Mesenchymal stem cell (in vitro differentiated cells and primary cell): Measurements from ENCODE around the gene TTC21B. TPM values are rescaled to one million over a fixed set of nuclear protein-coding genes. Genes with fewer than 3 reads are reported as not detected.

Experiments used
- DNase-seq: peaks from one replicate; pipeline ENCODE4 v3.0.0-alpha.2; 2013
- H2AFZ ChIP-seq: one replicate; pipeline ENCODE4 v1.6.1; 2013; ENCODE audit warnings: low read depth, mild to moderate bottlenecking, control low read depth, inconsistent platforms, low read length, moderate library complexity
- H2AK5ac ChIP-seq: 2 replicates; pipeline ENCODE4 v1.6.1; 2013; ENCODE audit warnings: low read length, moderate library complexity, mild to moderate bottlenecking, inconsistent platforms; ENCODE audit not compliant: severe bottlenecking
- H2BK120ac ChIP-seq: one replicate; pipeline ENCODE4 v1.6.1; 2013; ENCODE audit warnings: low read depth, mild to moderate bottlenecking, inconsistent platforms, low read length, moderate library complexity
- H2BK12ac ChIP-seq, 2 experiments: one replicate each; pipeline ENCODE4 v1.6.1; 2013; ENCODE audit warnings: inconsistent platforms in 2 of 2, low read length in 2 of 2, mild to moderate bottlenecking in 2 of 2, moderate library complexity in 2 of 2, control low read depth in 1 of 2
- H2BK15ac ChIP-seq: one replicate; pipeline ENCODE4 v1.6.1; 2013; ENCODE audit warnings: mild to moderate bottlenecking, low read depth, inconsistent platforms; ENCODE audit not compliant: poor library complexity, severe bottlenecking
- H2BK5ac ChIP-seq: 2 replicates; pipeline ENCODE4 v1.6.1; 2013; ENCODE audit warnings: low read depth, mild to moderate bottlenecking, low read length, control low read depth, inconsistent platforms; ENCODE audit not compliant: poor library complexity, severe bottlenecking
- H3K14ac ChIP-seq, 2 experiments: one replicate each; pipeline ENCODE4 v1.6.1; 2013; ENCODE audit warnings: inconsistent platforms in 2 of 2, low read length in 2 of 2, control low read depth in 1 of 2, mild to moderate bottlenecking in 1 of 2, moderate library complexity in 1 of 2
- H3K18ac ChIP-seq, 2 experiments: one replicate each; pipeline ENCODE4 v1.6.1; 2013; ENCODE audit warnings: inconsistent platforms in 2 of 2, low read length in 2 of 2, control low read depth in 1 of 2, low read depth in 1 of 2, mild to moderate bottlenecking in 1 of 2
- H3K23ac ChIP-seq, 2 experiments: one replicate each; pipeline ENCODE4 v1.6.1; 2013; ENCODE audit warnings: inconsistent platforms in 2 of 2, low read length in 2 of 2, mild to moderate bottlenecking in 2 of 2, moderate library complexity in 2 of 2, control low read depth in 1 of 2
- H3K27ac ChIP-seq: 2 replicates; pipeline ENCODE4 v1.5.1; 2013; ENCODE audit warnings: mild to moderate bottlenecking, moderate library complexity, low read length, control low read depth, inconsistent platforms; ENCODE audit not compliant: poor library complexity, severe bottlenecking
- H3K27me3 ChIP-seq, 2 experiments: 2 replicates each; pipeline versions ENCODE4 v1.6.1 to v1.7.0; 2013; ENCODE audit warnings: low read length in 2 of 2, mild to moderate bottlenecking in 2 of 2, moderate library complexity in 2 of 2, control low read depth in 1 of 2, inconsistent platforms in 1 of 2; ENCODE audit not compliant: control insufficient read depth in 1 of 2, insufficient read depth in 1 of 2
- H3K36me3 ChIP-seq, 2 experiments: 2 replicates each; pipeline versions ENCODE4 v1.6.1 to v1.7.0; 2013; ENCODE audit warnings: low read length in 2 of 2, control low read depth in 1 of 2, inconsistent platforms in 1 of 2, low read depth in 1 of 2, mild to moderate bottlenecking in 1 of 2; ENCODE audit not compliant: insufficient read depth in 2 of 2, control insufficient read depth in 1 of 2
- H3K4ac ChIP-seq, 2 experiments: one replicate each; pipeline ENCODE4 v1.6.1; 2013; ENCODE audit warnings: inconsistent platforms in 2 of 2, low read length in 2 of 2, mild to moderate bottlenecking in 2 of 2, moderate library complexity in 2 of 2, control low read depth in 1 of 2, low read depth in 1 of 2
- H3K4me1 ChIP-seq: 2 replicates; pipeline ENCODE4 v1.6.1; 2013; ENCODE audit warnings: low read depth, low read length, control low read depth; ENCODE audit not compliant: control insufficient read depth, insufficient read depth
- H3K4me2 ChIP-seq: 2 replicates; pipeline ENCODE4 v1.6.1; 2013; ENCODE audit warnings: low read length, mild to moderate bottlenecking, inconsistent platforms; ENCODE audit not compliant: poor library complexity, severe bottlenecking
- H3K4me3 ChIP-seq, 2 experiments: 2 replicates each; pipeline versions ENCODE4 v1.5.1 to v1.7.0; 2013; ENCODE audit warnings: low read length in 2 of 2, mild to moderate bottlenecking in 2 of 2, control low read depth in 1 of 2, low read depth in 1 of 2; ENCODE audit not compliant: insufficient read depth in 1 of 2
- H3K79me1 ChIP-seq: replicated peaks from 2 replicates; pipeline ENCODE4 v1.6.1; 2013; ENCODE audit warnings: mild to moderate bottlenecking, control low read depth, low read length, inconsistent platforms; ENCODE audit not compliant: poor library complexity, severe bottlenecking
- H3K9ac ChIP-seq: 2 replicates; pipeline ENCODE4 v1.7.0; 2013; ENCODE audit warnings: mild to moderate bottlenecking, low read length, moderate library complexity
- H3K9me3 ChIP-seq: 2 replicates; pipeline ENCODE4 v1.7.0; 2013; ENCODE audit warnings: mild to moderate bottlenecking, low read length; ENCODE audit not compliant: control insufficient read depth
- H4K8ac ChIP-seq: one replicate; pipeline ENCODE4 v1.6.1; 2013; ENCODE audit warnings: inconsistent platforms, mild to moderate bottlenecking, low read length, moderate library complexity
- H4K91ac ChIP-seq: one replicate; pipeline ENCODE4 v1.6.1; 2013; ENCODE audit warnings: mild to moderate bottlenecking, low read length, inconsistent platforms
- WGBS: methylation state at CpG from one replicate; pipeline ENCODE4 v1.1.7; 2013; ENCODE audit warnings: mixed read lengths; 5-methylcytosine and 5-hydroxymethylcytosine counted together
- polyA plus RNA-seq, 2 experiments: library from polyadenylated mRNA; stranded (reverse); fragments of 200-250 nt; gene quantifications; one replicate each; pipeline ENCODE4 v1.2.3, GENCODE V29; 2013

TTC21B gene
- polyA plus RNA-seq (2013, experiment 1 of 2) = 3.5 TPM
- polyA plus RNA-seq (2013, experiment 2 of 2) = 3.1 TPM

GRCh38 chr2:165953655-165954606 is at the start of gene TTC21B:
Gene TTC21B, minus strand, starts transcription at chr2:165953776. Its CDS starts 71 bp downstream, at chr2:165953705.
- H3K27ac ChIP-seq = peak within 1 kb of the TSS; percentile 76
- no peak within 1 kb of the TSS for H3K23ac ChIP-seq
- no peak within 1 kb of the TSS for H4K91ac ChIP-seq
- H3K4ac ChIP-seq = peak within 1 kb of the TSS in 1 of 2 experiments; percentile 51
- H3K4me1 ChIP-seq = no peaks in the 10 kb centered on the region
- H3K18ac ChIP-seq = peak within 1 kb of the TSS; percentile 43 to 70
- H3K4me3 ChIP-seq = peak within 1 kb of the TSS; percentile 66 to 94
- 1% methylated on average over 48 of the region's 55 CpGs for WGBS
- H3K4me2 ChIP-seq = peak within 1 kb of the TSS; percentile 88
- peak within 1 kb of the TSS in 1 of 2 experiments; percentile 26 for H3K14ac ChIP-seq
- peak within 1 kb of the TSS; percentile 93 for H2BK15ac ChIP-seq
- H2AK5ac ChIP-seq = no peak within 1 kb of the TSS
- peak within 1 kb of the TSS; percentile 69 for H4K8ac ChIP-seq
- peak within 1 kb of the TSS; percentile 19 for H2BK5ac ChIP-seq
- peaks cover 10% of the 10 kb centered on the region for H3K79me1 ChIP-seq
- H2AFZ ChIP-seq = peak within 1 kb of the TSS; percentile 63
- H2BK12ac ChIP-seq = no peak within 1 kb of the TSS
- no peak within 1 kb of the TSS for H2BK120ac ChIP-seq
- no peaks in the 10 kb centered on the region for H3K27me3 ChIP-seq
- H3K9ac ChIP-seq = peak within 1 kb of the TSS; percentile 97
- peak; percentile 96 for DNase-seq
- H3K9me3 ChIP-seq = no peaks in the 10 kb centered on the region
- H3K36me3 ChIP-seq = peaks cover 3 to 6% of the 10 kb centered on the region in 2 experiments

- Histone ChIP-seq H3K18ac (no peak overlapping the region), H2BK120ac (no peak overlapping the region), H2BK12ac (no peak overlapping the region), H3K79me1 (no peaks in the 10 kb centered on the region), H4K91ac (no peak overlapping the region), H3K9me3 (no peaks in the 10 kb centered on the region), H2BK5ac (no peak overlapping the region), H3K4ac (no peak overlapping the region), H3K36me3 (no peaks in the 10 kb centered on the region), H3K27ac (no peak overlapping the region), H2AFZ (no peak overlapping the region), H3K9ac (no peak overlapping the region), H2BK15ac (no peak overlapping the region), H3K4me2 (no peak overlapping the region), H3K23ac (no peak overlapping the region), H4K8ac (no peak overlapping the region), H3K14ac (no peak overlapping the region), H3K4me1 (no peaks in the 10 kb centered on the region), H2AK5ac (no peak overlapping the region), H3K27me3 (no peaks in the 10 kb centered on the region), H3K4me3 (no peak overlapping the region)
- DNase-seq = no peak
- WGBS = 85% methylated on average over 2 of the region's 2 CpGs
Measured at GRCh38 chr2:166000401-166000800, 46.8 kb upstream of the TTC21B start.

GRCh38 chr2:165990846-165991245 is 37.3 kb upstream of the TTC21B start:
- Histone ChIP-seq H3K27ac (no peak overlapping the region), H2BK12ac (no peak overlapping the region), H2BK120ac (no peak overlapping the region), H3K27me3 (no peaks in the 10 kb centered on the region), H3K18ac (no peak overlapping the region), H2BK15ac (no peak overlapping the region), H3K23ac (no peak overlapping the region), H3K4me3 (no peak overlapping the region), H2AFZ (no peak overlapping the region), H3K4ac (no peak overlapping the region), H3K9me3 (no peaks in the 10 kb centered on the region), H4K91ac (no peak overlapping the region), H3K14ac (no peak overlapping the region), H3K4me1 (no peaks in the 10 kb centered on the region), H3K36me3 (no peaks in the 10 kb centered on the region), H3K79me1 (no peaks in the 10 kb centered on the region), H3K4me2 (no peak overlapping the region), H3K9ac (no peak overlapping the region), H4K8ac (no peak overlapping the region), H2AK5ac (no peak overlapping the region), H2BK5ac (no peak overlapping the region)
- DNase-seq = no peak

GRCh38 chr2:165989851-165990250 is 36.3 kb upstream of the TTC21B start:
- Histone ChIP-seq H2BK5ac (no peak overlapping the region), H2AFZ (no peak overlapping the region), H2BK12ac (no peak overlapping the region), H3K4ac (no peak overlapping the region), H2BK120ac (no peak overlapping the region), H3K4me1 (no peaks in the 10 kb centered on the region), H3K14ac (no peak overlapping the region), H3K4me2 (no peak overlapping the region), H4K91ac (no peak overlapping the region), H3K9ac (no peak overlapping the region), H3K27ac (no peak overlapping the region), H3K27me3 (no peaks in the 10 kb centered on the region), H3K4me3 (no peak overlapping the region), H4K8ac (no peak overlapping the region), H3K23ac (no peak overlapping the region), H3K18ac (no peak overlapping the region), H3K36me3 (no peaks in the 10 kb centered on the region), H3K79me1 (no peaks in the 10 kb centered on the region), H3K9me3 (no peaks in the 10 kb centered on the region), H2BK15ac (no peak overlapping the region), H2AK5ac (no peak overlapping the region)
- no CpG with 5 or more reads among the region's 1 CpG for WGBS
- DNase-seq = no peak
